ENCODE measurements around the gene USP9Y.

USP9Y gene

DNA sequence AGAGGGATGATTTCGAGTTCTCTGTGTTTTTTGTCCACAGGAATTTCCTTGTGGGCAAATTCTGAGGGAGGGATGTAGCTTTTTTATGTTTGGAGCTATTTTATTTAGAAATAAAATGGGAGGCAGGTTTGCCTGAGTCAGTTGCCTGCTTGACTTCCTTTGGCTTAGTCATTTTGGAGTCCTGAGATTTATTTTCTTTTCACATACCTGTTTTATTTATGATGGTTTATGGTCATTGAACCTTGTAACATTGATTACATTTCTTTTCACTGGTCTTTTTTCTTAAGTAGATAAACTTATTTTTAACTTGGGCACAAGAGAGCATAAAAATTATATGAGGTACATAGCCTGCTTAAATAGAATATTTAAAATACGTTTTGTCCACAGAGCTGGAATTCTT is 12.7 kb upstream of the USP9Y start:
- Histone ChIP-seq H3K27ac (ENCODE audit: low read depth, low read length) (no peak overlapping the region), H3K4me2 (ENCODE audit: low read depth, low read length, poor library complexity, severe bottlenecking) (no peak overlapping the region)

DNA sequence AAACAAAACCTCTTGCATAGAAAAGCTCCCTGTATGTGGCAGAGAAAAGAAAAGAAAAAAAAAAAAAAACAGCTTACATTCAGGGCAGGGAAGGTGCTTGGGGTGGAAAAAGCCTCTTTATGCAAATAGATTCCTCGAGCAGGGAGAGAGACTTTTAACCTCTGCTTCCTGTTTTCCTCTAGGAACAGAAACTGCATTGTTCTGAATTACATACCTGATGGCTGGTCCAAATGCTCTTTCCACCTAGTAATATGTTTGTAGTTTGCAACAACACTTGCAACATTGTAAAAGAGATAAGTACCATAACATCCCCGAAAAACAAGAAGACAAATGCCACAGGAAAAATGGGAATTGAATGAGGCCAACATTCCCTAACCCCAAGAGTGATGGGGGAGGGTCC is 944 bp upstream of the USP9Y start:
- H3K9ac ChIP-seq (ENCODE audit: low read length): no peak overlapping the region

More for the DNA sequence above, 12.7 kb upstream of the USP9Y start:
- Histone ChIP-seq H3K9me3 (ENCODE audit: insufficient read depth, low read length) (no peaks in the 10 kb centered on the region), H3K4me3 (ENCODE audit: insufficient read depth, low read length, poor library complexity, severe bottlenecking) (no peak overlapping the region), H4K20me1 (ENCODE audit: low read depth, low read length) (no peaks in the 10 kb centered on the region), H3K27me3 (ENCODE audit: low read length) (no peaks in the 10 kb centered on the region), H3K9ac (ENCODE audit: low read length) (no peak overlapping the region), H2AFZ (ENCODE audit: low read depth, low read length, severe bottlenecking) (no peak overlapping the region), H3K36me3 (ENCODE audit: low read length) (no peaks in the 10 kb centered on the region), H3F3A (ENCODE audit: insufficient read depth) (no peaks in the 10 kb centered on the region), H3K9me2 (replicated peaks; ENCODE audit: insufficient read depth, low read length) (no peaks in the 10 kb centered on the region), H3K79me2 (ENCODE audit: insufficient read depth, low read length) (no peaks in the 10 kb centered on the region)
- TF ChIP-seq, protein P1, sequence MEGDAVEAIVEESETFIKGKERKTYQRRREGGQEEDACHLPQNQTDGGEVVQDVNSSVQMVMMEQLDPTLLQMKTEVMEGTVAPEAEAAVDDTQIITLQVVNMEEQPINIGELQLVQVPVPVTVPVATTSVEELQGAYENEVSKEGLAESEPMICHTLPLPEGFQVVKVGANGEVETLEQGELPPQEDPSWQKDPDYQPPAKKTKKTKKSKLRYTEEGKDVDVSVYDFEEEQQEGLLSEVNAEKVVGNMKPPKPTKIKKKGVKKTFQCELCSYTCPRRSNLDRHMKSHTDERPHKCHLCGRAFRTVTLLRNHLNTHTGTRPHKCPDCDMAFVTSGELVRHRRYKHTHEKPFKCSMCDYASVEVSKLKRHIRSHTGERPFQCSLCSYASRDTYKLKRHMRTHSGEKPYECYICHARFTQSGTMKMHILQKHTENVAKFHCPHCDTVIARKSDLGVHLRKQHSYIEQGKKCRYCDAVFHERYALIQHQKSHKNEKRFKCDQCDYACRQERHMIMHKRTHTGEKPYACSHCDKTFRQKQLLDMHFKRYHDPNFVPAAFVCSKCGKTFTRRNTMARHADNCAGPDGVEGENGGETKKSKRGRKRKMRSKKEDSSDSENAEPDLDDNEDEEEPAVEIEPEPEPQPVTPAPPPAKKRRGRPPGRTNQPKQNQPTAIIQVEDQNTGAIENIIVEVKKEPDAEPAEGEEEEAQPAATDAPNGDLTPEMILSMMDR (IDR thresholded peaks at IDR 0.05; ENCODE audit: insufficient read depth, low read length, poor library complexity, severe bottlenecking): no peak
- TF ChIP-seq EZH2phosphoT487 (conservative IDR thresholded peaks at IDR 0.05; ENCODE audit: low read length): no peak

DNA sequence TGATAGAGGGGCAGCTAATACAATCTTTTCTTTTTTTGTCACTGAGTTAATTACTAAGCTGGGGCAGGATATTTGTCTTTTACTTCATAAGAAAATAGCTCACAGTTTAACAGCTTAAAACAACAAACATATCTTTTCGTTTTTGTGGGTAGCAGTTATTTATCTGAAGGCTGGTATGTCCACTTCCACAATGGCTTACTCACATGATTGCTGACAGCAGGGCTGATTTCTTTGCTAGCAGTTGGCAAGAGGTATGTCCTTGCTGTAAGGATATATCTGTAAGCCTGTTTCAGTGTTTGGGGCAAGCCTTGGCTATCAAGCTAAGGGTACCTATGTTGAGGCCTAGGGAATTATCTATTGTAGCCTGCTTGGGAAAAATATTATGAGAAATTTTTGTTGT is 1.1 kb downstream of the USP9Y start:
- H3K9me2 ChIP-seq (replicated peaks; ENCODE audit: insufficient read depth, low read length): no peaks in the 10 kb centered on the region
- no peaks in the 10 kb centered on the region for H3K36me3 ChIP-seq (ENCODE audit: low read length)
- H2AFZ ChIP-seq (ENCODE audit: low read depth, low read length, severe bottlenecking): no peak overlapping the region
- no peak overlapping the region for H3K4me3 ChIP-seq (ENCODE audit: insufficient read depth, low read length, poor library complexity, severe bottlenecking)
- TF ChIP-seq, protein P1 (IDR thresholded peaks at IDR 0.05; ENCODE audit: insufficient read depth, low read length, poor library complexity, severe bottlenecking): no peak
- no peak for TF ChIP-seq EZH2phosphoT487 (conservative IDR thresholded peaks at IDR 0.05; ENCODE audit: low read length)
- H3F3A ChIP-seq (ENCODE audit: insufficient read depth): no peaks in the 10 kb centered on the region
- no peaks in the 10 kb centered on the region for H3K27me3 ChIP-seq (ENCODE audit: low read length)
- H3K9ac ChIP-seq (ENCODE audit: low read length): no peak overlapping the region
- H3K4me2 ChIP-seq (ENCODE audit: low read depth, low read length, poor library complexity, severe bottlenecking): no peak overlapping the region
- no peak overlapping the region for H3K27ac ChIP-seq (ENCODE audit: low read depth, low read length)
- H3K79me2 ChIP-seq (ENCODE audit: insufficient read depth, low read length): no peaks in the 10 kb centered on the region
- no peaks in the 10 kb centered on the region for H4K20me1 ChIP-seq (ENCODE audit: low read depth, low read length)
- no peaks in the 10 kb centered on the region for H3K9me3 ChIP-seq (ENCODE audit: insufficient read depth, low read length)

More for the DNA sequence above, 944 bp upstream of the USP9Y start:
- H2AFZ ChIP-seq (ENCODE audit: low read depth, low read length, severe bottlenecking): no peak overlapping the region
- H3K36me3 ChIP-seq (ENCODE audit: low read length): no peaks in the 10 kb centered on the region
- H3F3A ChIP-seq (ENCODE audit: insufficient read depth): no peaks in the 10 kb centered on the region
- H3K4me2 ChIP-seq (ENCODE audit: low read depth, low read length, poor library complexity, severe bottlenecking): no peak overlapping the region
- no peaks in the 10 kb centered on the region for H4K20me1 ChIP-seq (ENCODE audit: low read depth, low read length)
- H3K9me2 ChIP-seq (replicated peaks; ENCODE audit: insufficient read depth, low read length): no peaks in the 10 kb centered on the region
- no peak overlapping the region for H3K4me3 ChIP-seq (ENCODE audit: insufficient read depth, low read length, poor library complexity, severe bottlenecking)
- no peaks in the 10 kb centered on the region for H3K9me3 ChIP-seq (ENCODE audit: insufficient read depth, low read length)
- no peaks in the 10 kb centered on the region for H3K79me2 ChIP-seq (ENCODE audit: insufficient read depth, low read length)
- H3K27ac ChIP-seq (ENCODE audit: low read depth, low read length): no peak overlapping the region
- H3K27me3 ChIP-seq (ENCODE audit: low read length): no peaks in the 10 kb centered on the region
- TF ChIP-seq, protein P1 (IDR thresholded peaks at IDR 0.05; ENCODE audit: insufficient read depth, low read length, poor library complexity, severe bottlenecking): no peak
- no peak for TF ChIP-seq EZH2phosphoT487 (conservative IDR thresholded peaks at IDR 0.05; ENCODE audit: low read length)

All from SU-DHL-6 (cell line).